Measurements from ENCODE around the gene COPB2.

DNA sequence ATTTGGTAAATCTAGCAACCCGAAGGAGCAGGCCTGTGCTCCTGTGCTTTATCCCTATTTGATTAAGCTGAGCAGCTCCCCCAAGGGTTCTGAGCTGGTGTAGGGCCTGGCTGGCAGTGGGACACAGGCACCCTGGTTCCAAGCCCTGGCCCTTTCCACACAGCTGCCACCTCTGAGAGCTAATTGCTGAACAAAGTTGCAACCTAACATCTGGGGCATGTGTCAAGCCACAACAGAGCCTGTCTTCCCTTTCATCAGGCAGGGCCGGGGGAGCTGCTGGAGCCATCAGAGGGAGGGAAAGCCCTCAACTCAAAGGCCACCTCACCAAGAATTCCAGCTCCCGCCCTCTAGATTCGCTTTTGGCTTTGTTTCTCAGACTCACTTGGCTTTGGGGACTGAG lies 62.7 kb downstream of the COPB2 start:
- no peak for TF ChIP-seq POLR2A (IDR thresholded peaks at IDR 0.05; ENCODE audit: low read depth, low read length)
- no peak for TF ChIP-seq POLR2AphosphoS5 (IDR thresholded peaks at IDR 0.05; ENCODE audit: low read depth, low read length)
- TF ChIP-seq PAX5 (IDR thresholded peaks at IDR 0.05; ENCODE audit: insufficient read depth, low read length, severe bottlenecking): no peak
